Mesothelial cell of epicardium (in vitro differentiated cells): ENCODE measurements around the gene PKP1. TPM values are rescaled to one million over a fixed set of nuclear protein-coding genes. Genes with fewer than 3 reads are reported as not detected.

Experiments
- DNase-seq, 2 experiments: peaks; one replicate each; pipeline ENCODE4 v3.0.0; 2021; ENCODE audit warnings: low spot score in 2 of 2; ENCODE audit not compliant: unreplicated experiment in 2 of 2
- H3K27ac Mint-ChIP-seq: 2 replicates; pipeline ENCODE4 v1.8.0; 2021; ENCODE audit warnings: mixed read lengths
- H3K27me3 Mint-ChIP-seq: 2 replicates; pipeline ENCODE4 v1.8.0; 2021; ENCODE audit warnings: low read depth, mixed read lengths
- H3K36me3 Mint-ChIP-seq: 2 replicates; pipeline ENCODE4 v1.8.0; 2021; ENCODE audit warnings: mixed read lengths
- H3K4me1 Mint-ChIP-seq: 2 replicates; pipeline ENCODE4 v1.8.0; 2021; ENCODE audit warnings: mixed read lengths
- H3K4me3 Mint-ChIP-seq: 2 replicates; pipeline ENCODE4 v1.8.0; 2021; ENCODE audit warnings: mild to moderate bottlenecking, moderate library complexity, mixed read lengths
- H3K9me3 Mint-ChIP-seq: 2 replicates; pipeline ENCODE4 v1.8.0; 2021; ENCODE audit warnings: mixed read lengths
- total RNA-seq: library from RNA; stranded (reverse); gene quantifications from 3 replicates; pipeline ENCODE4 v1.2.1, GENCODE V29; 2021
- TF ChIP-seq, protein P1 (sequence below): fragments of 200-600 bp; sonication (generic); IDR thresholded peaks from one replicate; pipeline ENCODE4 v1.5.0; 2021; ENCODE audit warnings: antibody characterized with exemption; ENCODE audit not compliant: unreplicated experiment

Gene PKP1
- total RNA-seq, 1 donor from 2014 or later, result 0.54 TPM

DNA sequence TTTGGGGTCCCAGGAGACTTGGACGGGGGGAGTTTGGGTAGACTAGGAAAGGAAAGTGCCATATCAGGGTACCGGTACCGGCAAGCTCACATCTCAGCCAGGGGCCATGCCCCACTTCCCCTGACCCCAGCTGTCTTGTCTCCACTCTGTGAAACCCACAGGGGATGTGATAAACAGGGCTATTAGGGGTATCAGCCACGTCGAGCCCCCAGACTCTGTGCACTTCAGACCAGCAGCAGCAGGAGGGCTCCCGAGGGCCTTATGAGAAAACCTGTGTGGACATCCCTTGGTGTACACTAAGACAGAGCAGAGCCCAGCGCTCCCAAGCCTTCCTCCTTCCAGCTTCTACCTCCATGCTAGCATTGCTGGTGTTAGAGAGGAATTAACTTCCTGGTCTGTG is 47.9 kb downstream of the PKP1 start:
- H3K27ac Mint-ChIP-seq, result no peak overlapping the region
- no peaks in the 10 kb centered on the region for H3K4me1 Mint-ChIP-seq
- no peak overlapping the region for H3K4me3 Mint-ChIP-seq
- TF ChIP-seq, protein P1, sequence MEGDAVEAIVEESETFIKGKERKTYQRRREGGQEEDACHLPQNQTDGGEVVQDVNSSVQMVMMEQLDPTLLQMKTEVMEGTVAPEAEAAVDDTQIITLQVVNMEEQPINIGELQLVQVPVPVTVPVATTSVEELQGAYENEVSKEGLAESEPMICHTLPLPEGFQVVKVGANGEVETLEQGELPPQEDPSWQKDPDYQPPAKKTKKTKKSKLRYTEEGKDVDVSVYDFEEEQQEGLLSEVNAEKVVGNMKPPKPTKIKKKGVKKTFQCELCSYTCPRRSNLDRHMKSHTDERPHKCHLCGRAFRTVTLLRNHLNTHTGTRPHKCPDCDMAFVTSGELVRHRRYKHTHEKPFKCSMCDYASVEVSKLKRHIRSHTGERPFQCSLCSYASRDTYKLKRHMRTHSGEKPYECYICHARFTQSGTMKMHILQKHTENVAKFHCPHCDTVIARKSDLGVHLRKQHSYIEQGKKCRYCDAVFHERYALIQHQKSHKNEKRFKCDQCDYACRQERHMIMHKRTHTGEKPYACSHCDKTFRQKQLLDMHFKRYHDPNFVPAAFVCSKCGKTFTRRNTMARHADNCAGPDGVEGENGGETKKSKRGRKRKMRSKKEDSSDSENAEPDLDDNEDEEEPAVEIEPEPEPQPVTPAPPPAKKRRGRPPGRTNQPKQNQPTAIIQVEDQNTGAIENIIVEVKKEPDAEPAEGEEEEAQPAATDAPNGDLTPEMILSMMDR, result no peak
- no peak for DNase-seq
- H3K27me3 Mint-ChIP-seq, result peaks cover 13% of the 10 kb centered on the region
- H3K36me3 Mint-ChIP-seq, result no peaks in the 10 kb centered on the region
- no peaks in the 10 kb centered on the region for H3K9me3 Mint-ChIP-seq

DNA sequence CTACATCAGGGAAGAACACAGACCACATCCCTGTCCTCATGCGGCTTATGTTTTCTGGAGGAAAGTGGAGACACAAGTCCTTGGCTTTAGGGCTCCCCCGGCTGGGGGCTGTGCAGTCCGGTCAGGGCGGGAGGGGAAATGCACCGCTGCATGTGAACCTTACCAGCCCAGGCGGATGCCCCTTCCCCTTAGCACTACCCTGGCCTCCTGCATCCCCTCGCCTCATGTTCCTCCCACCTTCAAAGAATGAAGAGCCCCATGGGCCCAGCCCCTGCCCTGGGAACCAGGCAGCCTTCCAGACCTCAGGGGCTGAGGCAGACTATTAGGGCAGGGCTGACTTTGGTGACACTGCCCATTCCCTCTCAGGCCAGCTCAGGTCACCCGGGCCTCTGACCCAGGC is 48.7 kb downstream of the PKP1 start:
- Mint-ChIP-seq H3K4me1 (no peaks in the 10 kb centered on the region), H3K27ac (no peak overlapping the region), H3K27me3 (peaks cover 5% of the 10 kb centered on the region), H3K36me3 (no peaks in the 10 kb centered on the region), H3K9me3 (no peaks in the 10 kb centered on the region), H3K4me3 (no peak overlapping the region)
- TF ChIP-seq, protein P1, result no peak
- no peak for DNase-seq

DNA sequence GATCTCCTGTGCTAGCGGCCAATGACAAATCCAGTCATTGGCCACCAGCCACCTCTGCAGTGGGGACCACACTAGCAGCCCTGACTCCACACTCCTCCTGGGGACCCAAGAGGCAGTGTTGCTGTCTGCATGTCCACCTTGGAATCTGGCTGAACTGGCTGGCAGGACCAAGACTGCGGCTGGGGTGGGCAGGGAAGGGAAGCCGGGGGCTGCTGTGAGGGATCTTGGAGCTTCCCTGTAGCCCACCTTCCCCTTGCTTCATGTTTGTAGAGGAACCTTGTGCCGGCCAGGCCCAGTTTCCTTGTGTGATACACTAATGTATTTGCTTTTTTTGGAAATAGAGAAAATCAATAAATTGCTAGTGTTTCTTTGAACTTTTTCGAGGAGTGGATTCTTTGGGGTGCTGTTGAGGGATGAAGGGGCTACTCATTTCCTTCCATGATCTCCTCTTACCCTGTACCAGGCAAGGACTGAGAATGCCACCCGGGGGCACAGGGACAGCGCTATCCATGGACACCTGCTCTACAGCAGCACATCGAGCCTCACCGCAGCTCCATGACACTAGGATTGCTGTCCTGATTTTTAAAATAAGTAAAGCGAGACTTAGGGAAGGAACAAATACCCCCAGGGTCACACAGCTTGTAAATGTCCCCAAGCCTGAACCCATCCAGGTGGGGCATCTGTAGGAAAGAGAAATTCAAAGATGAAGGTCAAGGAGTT is 49.5 kb downstream of the PKP1 start:
- no peaks in the 10 kb centered on the region for H3K9me3 Mint-ChIP-seq
- TF ChIP-seq, protein P1, result no peak
- H3K4me3 Mint-ChIP-seq, result no peak overlapping the region
- H3K4me1 Mint-ChIP-seq, result no peaks in the 10 kb centered on the region
- H3K36me3 Mint-ChIP-seq, result no peaks in the 10 kb centered on the region
- no peak for DNase-seq
- no peaks in the 10 kb centered on the region for H3K27me3 Mint-ChIP-seq
- no peak overlapping the region for H3K27ac Mint-ChIP-seq

DNA sequence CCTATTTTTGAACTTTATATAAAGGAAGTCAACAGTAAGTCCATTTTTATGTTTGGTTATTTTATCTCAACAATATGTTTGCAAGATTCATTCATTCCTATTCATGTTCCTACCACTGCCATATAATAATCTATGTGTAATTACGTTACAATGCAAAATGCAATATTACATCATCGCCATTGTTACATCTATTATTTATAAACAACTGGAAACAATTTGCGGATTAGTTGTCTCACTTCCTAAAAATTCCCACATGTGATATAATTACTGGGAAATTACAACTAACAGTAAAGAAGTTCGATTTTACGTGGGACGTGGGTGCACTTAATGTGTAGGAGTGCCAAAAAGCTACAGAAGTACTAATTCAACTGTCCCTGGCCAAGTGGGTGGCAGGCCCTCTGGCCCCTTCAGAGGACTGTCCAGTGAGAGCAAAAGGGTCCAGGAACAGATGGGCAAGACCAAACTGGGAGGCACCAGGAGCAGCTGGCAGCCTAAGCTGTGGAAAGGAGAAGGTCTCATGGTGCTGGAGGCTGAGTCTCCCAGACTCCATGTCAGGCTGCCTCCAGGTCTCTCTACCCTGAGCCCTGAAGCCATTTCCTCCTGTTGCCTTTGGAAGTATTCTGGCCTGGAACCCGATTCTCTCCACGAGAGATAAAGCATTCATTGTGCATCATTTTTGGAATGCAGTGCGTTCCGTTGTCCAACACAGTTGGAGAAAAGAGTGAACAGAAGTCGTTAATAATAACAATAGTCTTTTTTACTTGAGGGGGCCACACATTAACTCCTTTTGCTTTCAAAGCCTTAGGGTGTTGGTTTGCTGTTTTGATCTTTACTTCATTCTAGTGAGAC is 51.2 kb downstream of the PKP1 start:
- Mint-ChIP-seq H3K9me3 (no peaks in the 10 kb centered on the region), H3K4me3 (no peak overlapping the region), H3K27ac (no peak overlapping the region), H3K36me3 (no peaks in the 10 kb centered on the region), H3K4me1 (no peaks in the 10 kb centered on the region), H3K27me3 (peaks cover 2% of the 10 kb centered on the region)
- DNase-seq, result no peak
- TF ChIP-seq, protein P1, result no peak

DNA sequence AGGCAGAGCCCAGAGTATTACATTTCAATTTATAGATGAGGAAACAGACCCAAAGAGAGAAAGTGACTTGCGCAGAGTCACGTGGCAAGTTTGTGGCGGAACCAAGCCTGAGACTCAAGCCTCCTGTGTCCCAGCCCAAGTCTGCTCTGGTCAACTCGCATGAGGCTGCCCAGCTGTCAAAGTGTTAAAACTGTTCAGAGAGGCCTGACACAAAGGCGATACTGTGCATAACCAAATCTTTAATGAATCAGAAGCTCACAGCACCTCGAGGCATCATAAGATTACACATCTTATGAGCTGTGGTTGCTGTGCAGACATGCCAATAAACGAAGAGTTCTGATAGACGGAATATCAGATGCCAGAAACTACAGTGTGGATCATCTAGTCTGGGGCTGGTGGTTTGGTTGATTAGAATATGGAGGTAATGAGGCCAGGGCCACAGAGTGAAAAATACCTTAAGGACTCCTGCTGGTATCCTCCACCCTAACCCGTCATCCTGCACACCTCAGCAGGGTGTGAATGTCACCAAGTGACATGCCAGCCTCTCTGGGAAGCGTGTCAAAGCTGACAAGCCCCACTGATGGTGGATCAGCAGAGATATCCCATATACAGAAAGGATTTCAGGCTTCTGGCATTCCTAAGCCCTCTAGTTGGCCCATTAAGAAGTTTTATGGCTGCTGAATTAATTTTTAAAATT is 52.0 kb downstream of the PKP1 start:
- TF ChIP-seq, protein P1, result no peak
- DNase-seq, result no peak
- Mint-ChIP-seq H3K36me3 (no peaks in the 10 kb centered on the region), H3K9me3 (no peaks in the 10 kb centered on the region), H3K27me3 (peaks cover 2% of the 10 kb centered on the region), H3K27ac (no peak overlapping the region), H3K4me1 (no peaks in the 10 kb centered on the region), H3K4me3 (no peak overlapping the region)
